Psoas muscle (tissue), 8 donors: Measurements from ENCODE around the gene BCAN. TPM values are rescaled to one million over a fixed set of nuclear protein-coding genes. Genes with fewer than 3 reads are reported as not detected.

Source experiments
- ATAC-seq, 4 donors: fragments of 200-7000 bp; cut with Tn5 transposase; one replicate each; pipeline ENCODE4 v1.9.1; 2020; ENCODE audit warnings: moderate library complexity in 3 of 4, mild to moderate bottlenecking in 2 of 4
- DNase-seq, 2 donors: peaks; one replicate each; pipeline ENCODE4 v3.0.0-alpha.2; 2020
- H3K27ac ChIP-seq: fragments of 200-600 bp; one replicate; pipeline ENCODE4 v1.8.0; 2022
- H3K27me3 ChIP-seq, 3 donors: fragments of 200-600 bp in 1 of 3; one replicate each; pipeline versions ENCODE4 v1.6.1 to v1.8.0; 2013 to 2022; ENCODE audit warnings: low read length in 2 of 3, mild to moderate bottlenecking in 2 of 3, moderate library complexity in 1 of 3; ENCODE audit not compliant: insufficient read depth in 3 of 3
- H3K36me3 ChIP-seq, 2 donors: fragments of 200-600 bp in 1 of 2; one replicate each; pipeline versions ENCODE4 v1.6.1 to v1.8.0; 2013 to 2022; ENCODE audit warnings: low read depth in 1 of 2, mild to moderate bottlenecking in 1 of 2, moderate library complexity in 1 of 2; ENCODE audit not compliant: insufficient read depth in 1 of 2
- H3K4me1 ChIP-seq: fragments of 200-600 bp; one replicate; pipeline ENCODE4 v1.8.0; 2022
- H3K4me3 ChIP-seq: fragments of 200-600 bp; one replicate; pipeline ENCODE4 v1.8.0; 2022; ENCODE audit warnings: mild to moderate bottlenecking
- H3K9me3 ChIP-seq: fragments of 200-600 bp; one replicate; pipeline ENCODE4 v1.8.0; 2022
- WGBS, 3 donors: extraction: QIAGEN DNeasy Blood & Tissue Kit; methylation state at CpG; one replicate each; pipeline versions ENCODE4 v1.1.6 to v1.1.7; 2013; 5-methylcytosine and 5-hydroxymethylcytosine counted together
- intact Hi-C, 2 donors: fragments of 100-400 bp; cut with DNase I; formaldehyde crosslinking; loops; one replicate each; pipeline versions ENCODE4 v1.11.0 to v1.14.2; 2022
- polyA plus RNA-seq, 3 donors: library from polyadenylated mRNA; stranded (reverse); fragments of 200-250 nt; gene quantifications; one replicate each; pipeline ENCODE4 v1.2.3, GENCODE V29; 2013
- total RNA-seq, 4 donors: library from RNA; stranded (reverse); fragmentation: NEBNext Ultra II Directional in 2 of 4; extraction: Animal tissue kit (Norgen Biotek cat#: 25700) in 2 of 4; gene quantifications; one replicate each; pipeline versions ENCODE4 v1.2.1 to v1.2.4, GENCODE V29; 2021 to 2023
- TF ChIP-seq, protein P1 (sequence below): fragments of 200-600 bp; IDR thresholded peaks from one replicate; pipeline ENCODE4 v1.8.0; 2022; ENCODE audit warnings: antibody characterized with exemption
- donor health status: healthy with polysubstance abuse.
- donor health status: DM: no; HTN: no; CAD: no; lungs with moderate emphysema.
- donor health status: Bipolar disorder and iron deficiency.
- donor health status: healthy.
- donor health status: DM: yes; HTN: yes; CAD: no.
- donor health status: DM: no; HTN: no; CAD: no.
- donor health status: DM: no; HTN: no; CAD: no.
- donor health status: DM: yes; HTN: yes; CAD: no.

Gene BCAN
- total and polyA plus RNA-seq, 7 donors: 0.06 to 0.36 (median 0.18) TPM; not detected in 3

DNA sequence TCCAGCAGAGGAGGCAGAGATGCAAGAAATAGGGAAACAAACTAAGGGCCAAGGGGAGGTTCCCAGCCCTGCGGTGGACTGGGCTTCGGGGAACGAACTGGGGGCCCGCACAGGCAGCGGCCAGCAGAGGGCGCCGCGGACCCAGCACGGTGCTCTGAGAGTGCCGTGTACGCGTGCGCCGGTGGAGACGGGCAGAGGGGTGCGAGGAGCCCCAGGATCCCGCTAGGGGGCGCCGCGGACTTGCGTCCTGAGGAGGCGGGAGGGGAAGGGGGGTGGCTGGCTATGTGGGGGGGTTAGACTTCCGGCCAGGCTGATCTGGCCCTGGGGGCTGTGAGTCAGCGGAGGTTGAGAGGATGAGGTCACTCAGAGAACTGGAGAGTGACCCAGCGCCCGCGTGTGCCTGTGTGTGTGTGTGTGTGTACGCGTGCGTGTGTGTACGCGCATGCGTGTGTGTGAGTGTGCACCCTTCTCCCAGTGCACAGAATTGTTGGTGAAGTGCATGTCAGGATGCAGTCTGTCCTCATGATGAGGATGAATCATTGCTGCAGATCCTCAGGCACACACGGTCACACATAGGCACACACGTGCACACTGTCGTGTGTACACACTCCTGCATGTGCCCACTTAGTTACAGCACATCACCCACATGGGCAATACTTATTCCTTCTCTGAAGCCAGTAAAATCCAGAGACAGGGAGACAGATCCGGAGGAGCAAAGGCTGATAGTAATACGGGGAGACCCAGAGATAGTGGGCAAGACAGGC lies 18.3 kb downstream of the BCAN start:
- no peaks in the 10 kb centered on the region for H3K36me3 ChIP-seq
- TF ChIP-seq, protein P1, sequence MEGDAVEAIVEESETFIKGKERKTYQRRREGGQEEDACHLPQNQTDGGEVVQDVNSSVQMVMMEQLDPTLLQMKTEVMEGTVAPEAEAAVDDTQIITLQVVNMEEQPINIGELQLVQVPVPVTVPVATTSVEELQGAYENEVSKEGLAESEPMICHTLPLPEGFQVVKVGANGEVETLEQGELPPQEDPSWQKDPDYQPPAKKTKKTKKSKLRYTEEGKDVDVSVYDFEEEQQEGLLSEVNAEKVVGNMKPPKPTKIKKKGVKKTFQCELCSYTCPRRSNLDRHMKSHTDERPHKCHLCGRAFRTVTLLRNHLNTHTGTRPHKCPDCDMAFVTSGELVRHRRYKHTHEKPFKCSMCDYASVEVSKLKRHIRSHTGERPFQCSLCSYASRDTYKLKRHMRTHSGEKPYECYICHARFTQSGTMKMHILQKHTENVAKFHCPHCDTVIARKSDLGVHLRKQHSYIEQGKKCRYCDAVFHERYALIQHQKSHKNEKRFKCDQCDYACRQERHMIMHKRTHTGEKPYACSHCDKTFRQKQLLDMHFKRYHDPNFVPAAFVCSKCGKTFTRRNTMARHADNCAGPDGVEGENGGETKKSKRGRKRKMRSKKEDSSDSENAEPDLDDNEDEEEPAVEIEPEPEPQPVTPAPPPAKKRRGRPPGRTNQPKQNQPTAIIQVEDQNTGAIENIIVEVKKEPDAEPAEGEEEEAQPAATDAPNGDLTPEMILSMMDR: peak; percentile 96
- intact Hi-C loops: loop anchor here (1.0 to 2.0 kb wide), 2 partner anchors 18 to 67 kb away; no protein-coding TSS in a partner anchor
- H3K4me3 ChIP-seq: peak overlapping the region; percentile 56
- DNase-seq (peak; percentile 98 to 99), ATAC-seq (peak; percentile 78 to 84 (median 81))
- peak overlapping the region; percentile 99 for H3K27ac ChIP-seq
- WGBS, 3 donors: 7 to 14% (median 11%) methylated on average over 27 to 38 of the region's 38 CpGs
- no peaks in the 10 kb centered on the region for H3K9me3 ChIP-seq
- peaks cover 67% of the 10 kb centered on the region for H3K4me1 ChIP-seq
- peaks cover 0 to 14% (median 2%) of the 10 kb centered on the region in 3 donors for H3K27me3 ChIP-seq

- TF ChIP-seq, protein P1: no peak
- Histone ChIP-seq H3K36me3 (no peaks in the 10 kb centered on the region), H3K4me3 (peak overlapping the region; percentile 56), H3K9me3 (no peaks in the 10 kb centered on the region), H3K27me3 (peaks cover 0 to 14% (median 2%) of the 10 kb centered on the region in 3 donors), H3K27ac (peak overlapping the region; percentile 99), H3K4me1 (peaks cover 73% of the 10 kb centered on the region)
- DNase-seq: no peak
- WGBS, 3 donors: 70 to 73% (median 70%) methylated on average over 2 of the region's 2 CpGs
- intact Hi-C loops: loop anchor here (1.0 kb wide), 1 partner anchor 18 kb away; no protein-coding TSS in a partner anchor
- no peak for ATAC-seq
Observed at GRCh38 chr1:156660752-156661112, 18.8 kb downstream of the BCAN start.

DNA sequence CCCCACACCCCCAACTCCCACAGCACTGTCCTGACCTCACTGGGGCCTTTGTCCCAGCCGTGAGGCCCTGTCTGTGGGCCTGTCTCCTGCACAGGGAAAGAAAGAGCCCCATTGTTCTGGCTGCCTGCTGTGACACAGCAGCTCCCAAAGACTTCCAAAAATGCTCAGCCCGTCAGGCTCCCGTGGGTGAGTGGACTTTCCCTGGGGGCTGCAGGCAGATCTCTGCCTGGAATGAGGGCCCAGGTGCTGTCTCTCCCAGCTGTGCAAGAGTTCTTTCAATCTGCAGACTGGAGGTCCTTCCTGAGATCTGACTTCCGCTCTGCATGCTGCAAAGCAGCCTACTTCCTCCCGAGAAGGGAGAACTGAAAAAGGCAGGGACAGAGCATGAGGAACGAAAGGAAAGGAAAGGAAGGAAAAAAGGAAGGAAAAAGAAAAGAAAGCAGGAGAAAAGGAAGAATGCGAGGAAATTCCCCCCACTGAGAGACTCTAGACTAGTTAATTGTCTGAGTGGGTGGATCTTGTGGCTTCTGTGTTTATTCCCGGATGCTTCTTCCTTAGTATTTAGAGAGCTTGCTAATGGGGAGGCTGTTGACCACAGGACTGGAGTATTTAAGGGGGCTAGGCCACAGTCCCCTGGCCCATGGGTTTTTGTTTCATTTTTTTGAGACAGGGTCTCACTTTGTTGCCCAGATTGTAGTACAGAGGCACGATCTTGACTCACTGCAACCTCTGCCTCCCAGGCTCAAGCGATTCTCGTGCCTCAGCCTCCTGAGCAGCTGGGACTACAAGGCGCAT lies 20.3 kb downstream of the BCAN start:
- no peaks in the 10 kb centered on the region for H3K9me3 ChIP-seq
- H3K27me3 ChIP-seq: peaks cover 0 to 2% (median 0%) of the 10 kb centered on the region in 3 donors
- intact Hi-C loops: no loop called here
- WGBS, 3 donors: 58 to 62% (median 62%) methylated on average over 12 of the region's 12 CpGs
- no peak overlapping the region for H3K4me3 ChIP-seq
- no peaks in the 10 kb centered on the region for H3K36me3 ChIP-seq
- peaks cover 80% of the 10 kb centered on the region for H3K4me1 ChIP-seq
- H3K27ac ChIP-seq: peak overlapping the region; percentile 99
- ATAC-seq (no peak), DNase-seq (no peak)
- TF ChIP-seq, protein P1: no peak

- WGBS, 3 donors: 55 to 66% (median 55%) methylated on average over 5 of the region's 5 CpGs
- intact Hi-C loops: no loop called here
- Histone ChIP-seq H3K27me3 (no peaks in the 10 kb centered on the region), H3K27ac (peak overlapping the region; percentile 99), H3K4me1 (peaks cover 81% of the 10 kb centered on the region), H3K4me3 (peak overlapping the region; percentile 14), H3K36me3 (no peaks in the 10 kb centered on the region), H3K9me3 (no peaks in the 10 kb centered on the region)
- TF ChIP-seq, protein P1: no peak
- no peak for DNase-seq
- no peak for ATAC-seq
Observed at GRCh38 chr1:156662800-156663055, 20.8 kb downstream of the BCAN start.
